Activated T-cell treated with anti-CD3 and anti-CD28 coated beads, Interleukin-2, amount 50 U/mL, for 72 hours (primary cell): Measurements from ENCODE around the gene GADL1. TPM values are rescaled to one million over a fixed set of nuclear protein-coding genes. Genes with fewer than 3 reads are reported as not detected.

Source experiments
- ATAC-seq, 2 donors: fragments of 150-1000 bp; cut with Tn5 transposase; replicated peaks in 1 of 2; 2 replicates each; pipeline ENCODE4 v1.10.0; 2021; ENCODE audit warnings: moderate library complexity in 2 of 2, mild to moderate bottlenecking in 1 of 2
- DNase-seq, 2 donors: peaks; one replicate each; pipeline ENCODE4 v3.0.0; 2021 to 2022; ENCODE audit warnings: mixed read lengths in 1 of 2
- H3K27ac Mint-ChIP-seq: one replicate; pipeline ENCODE4 v1.8.0; 2022; ENCODE audit warnings: mild to moderate bottlenecking, moderate library complexity, mixed read lengths
- H3K27me3 Mint-ChIP-seq: one replicate; pipeline ENCODE4 v1.8.0; 2022; ENCODE audit warnings: low read depth, mixed read lengths
- H3K36me3 Mint-ChIP-seq, 2 donors: one replicate each; pipeline ENCODE4 v1.8.0; 2022; ENCODE audit warnings: mixed read lengths in 2 of 2, mild to moderate bottlenecking in 1 of 2; ENCODE audit not compliant: insufficient read depth in 2 of 2
- H3K4me1 Mint-ChIP-seq: one replicate; pipeline ENCODE4 v1.8.0; 2022; ENCODE audit warnings: low read depth, mixed read lengths
- H3K4me3 Mint-ChIP-seq, 2 donors: one replicate each; pipeline ENCODE4 v1.8.0; 2022; ENCODE audit warnings: mild to moderate bottlenecking in 2 of 2, mixed read lengths in 2 of 2, moderate library complexity in 2 of 2
- H3K9me3 Mint-ChIP-seq, 2 donors: one replicate each; pipeline ENCODE4 v1.8.0; 2022; ENCODE audit warnings: mixed read lengths in 2 of 2
- total RNA-seq, 2 donors: library from RNA; stranded (reverse); gene quantifications; one replicate each; pipeline ENCODE4 v1.2.3, GENCODE V29; 2022

The GADL1 gene
- total RNA-seq, 2 donors from 2014 or later, result not detected

DNA sequence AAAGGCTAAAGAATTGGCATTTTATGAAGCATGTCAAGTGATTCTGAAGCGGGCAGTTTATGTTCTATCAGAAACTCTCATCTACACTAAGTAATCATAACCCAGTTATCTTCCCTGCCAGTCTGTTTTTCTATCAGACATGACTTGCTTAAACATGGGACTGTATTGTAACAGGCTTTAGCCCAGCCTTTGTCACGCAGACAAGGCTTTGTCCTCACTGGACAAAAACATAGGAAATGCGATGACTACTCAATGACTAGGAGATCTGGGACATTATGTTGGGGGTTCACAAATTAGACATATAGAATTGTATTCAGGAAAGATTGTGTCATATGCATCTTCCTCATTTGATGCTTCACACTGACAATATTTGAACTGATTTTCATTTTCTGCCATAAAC is 115.5 kb downstream of the GADL1 start:
- no peaks in the 10 kb centered on the region for H3K9me3 Mint-ChIP-seq
- peaks cover 26% of the 10 kb centered on the region for H3K27me3 Mint-ChIP-seq
- H3K4me3 Mint-ChIP-seq, result no peak overlapping the region
- H3K4me1 Mint-ChIP-seq, result no peaks in the 10 kb centered on the region
- DNase-seq, result no peak
- no peak overlapping the region for H3K27ac Mint-ChIP-seq
- H3K36me3 Mint-ChIP-seq, result no peaks in the 10 kb centered on the region
- ATAC-seq, result no peak

DNA sequence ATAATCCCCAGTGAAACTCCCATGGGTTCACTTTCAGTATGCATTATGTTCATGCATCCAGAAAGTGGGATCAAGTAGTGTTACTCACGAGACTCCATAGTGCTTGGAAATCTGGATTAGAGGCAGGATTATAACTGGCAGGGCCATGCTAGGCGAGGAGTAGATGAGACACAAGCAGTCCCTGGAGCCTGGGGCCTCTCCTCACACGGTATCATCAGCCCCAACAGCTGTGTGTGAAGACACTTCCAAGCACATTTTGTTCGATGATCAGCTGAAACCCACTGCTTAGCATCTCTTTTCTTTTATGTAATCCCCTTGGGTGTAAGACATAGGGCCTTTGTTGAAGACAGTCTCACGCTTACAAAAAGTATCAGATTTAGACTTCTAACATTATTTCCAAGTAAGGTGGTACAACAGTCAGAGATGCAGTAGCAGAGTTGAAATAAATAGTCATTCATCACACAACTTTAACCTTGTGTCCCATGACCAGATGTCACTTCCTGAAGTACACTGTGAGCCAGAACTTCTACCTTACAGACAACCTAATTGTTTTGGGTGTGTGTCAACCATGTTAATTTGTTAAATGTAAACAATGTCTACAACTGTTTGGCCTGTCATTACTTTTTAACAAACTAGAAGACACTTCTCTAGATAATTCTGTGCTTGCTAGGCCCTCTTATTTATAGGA is 116.9 kb downstream of the GADL1 start:
- H3K4me1 Mint-ChIP-seq, result no peaks in the 10 kb centered on the region
- DNase-seq (no peak), ATAC-seq (no peak)
- H3K27me3 Mint-ChIP-seq, result peaks cover 26% of the 10 kb centered on the region
- H3K36me3 Mint-ChIP-seq, result no peaks in the 10 kb centered on the region
- H3K9me3 Mint-ChIP-seq, result no peaks in the 10 kb centered on the region
- no peak overlapping the region for H3K27ac Mint-ChIP-seq
- H3K4me3 Mint-ChIP-seq, result no peak overlapping the region

DNA sequence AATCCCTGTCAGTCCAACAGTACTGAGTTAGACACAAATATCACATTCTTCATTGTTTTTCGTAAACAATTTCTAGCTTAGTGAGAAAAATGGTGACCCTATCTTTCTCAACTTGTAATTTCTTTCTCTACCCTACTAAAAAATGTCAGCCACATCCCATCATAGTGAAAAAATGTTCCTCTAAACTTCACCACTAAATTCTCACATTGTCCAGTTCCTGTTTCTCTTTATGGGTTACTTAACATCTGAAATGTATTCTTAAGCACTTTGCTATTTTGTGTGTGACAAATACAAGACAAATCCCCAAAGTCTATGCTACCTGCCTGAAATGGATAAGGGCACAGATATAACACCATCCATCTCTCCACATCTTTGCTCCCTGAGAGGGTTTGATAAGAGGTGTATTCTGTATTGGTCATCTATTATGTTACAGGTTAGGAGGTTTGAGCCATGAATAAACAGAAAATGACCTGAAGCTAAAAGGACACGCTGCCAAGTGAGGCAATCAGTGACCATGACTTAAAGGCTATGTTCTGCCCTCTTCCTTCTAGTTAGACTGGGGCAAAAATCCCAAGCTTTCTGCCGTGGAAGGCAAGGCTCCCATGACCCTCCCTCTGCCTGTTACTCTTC is 118.2 kb downstream of the GADL1 start:
- Mint-ChIP-seq H3K36me3 (no peaks in the 10 kb centered on the region), H3K4me3 (no peak overlapping the region), H3K27me3 (peaks cover 16% of the 10 kb centered on the region), H3K4me1 (no peaks in the 10 kb centered on the region), H3K27ac (no peak overlapping the region), H3K9me3 (no peaks in the 10 kb centered on the region)
- no peak for ATAC-seq
- DNase-seq, result no peak

DNA sequence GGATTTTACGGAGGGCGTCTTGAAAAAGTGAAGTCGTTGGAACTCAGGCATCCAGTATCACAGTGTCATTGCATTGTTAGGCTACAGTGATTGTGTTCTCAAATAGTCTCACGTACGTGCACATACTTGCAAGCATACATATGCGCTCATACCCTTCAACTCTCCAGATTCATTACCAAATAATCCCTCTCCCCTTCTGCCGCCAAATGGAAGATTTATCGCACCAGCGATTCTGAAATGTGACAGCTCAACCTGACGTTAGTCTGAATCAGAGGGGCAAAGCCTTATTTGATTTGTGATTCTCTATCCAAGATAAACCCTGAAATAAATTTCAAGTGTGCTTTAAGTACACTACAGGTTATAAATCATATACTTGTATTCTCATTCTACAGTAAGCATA is 119.4 kb downstream of the GADL1 start:
- Mint-ChIP-seq H3K4me1 (no peaks in the 10 kb centered on the region), H3K27ac (no peak overlapping the region), H3K36me3 (no peaks in the 10 kb centered on the region), H3K9me3 (no peaks in the 10 kb centered on the region), H3K27me3 (peaks cover 10% of the 10 kb centered on the region), H3K4me3 (no peak overlapping the region)
- ATAC-seq, result no peak
- DNase-seq, result no peak

DNA sequence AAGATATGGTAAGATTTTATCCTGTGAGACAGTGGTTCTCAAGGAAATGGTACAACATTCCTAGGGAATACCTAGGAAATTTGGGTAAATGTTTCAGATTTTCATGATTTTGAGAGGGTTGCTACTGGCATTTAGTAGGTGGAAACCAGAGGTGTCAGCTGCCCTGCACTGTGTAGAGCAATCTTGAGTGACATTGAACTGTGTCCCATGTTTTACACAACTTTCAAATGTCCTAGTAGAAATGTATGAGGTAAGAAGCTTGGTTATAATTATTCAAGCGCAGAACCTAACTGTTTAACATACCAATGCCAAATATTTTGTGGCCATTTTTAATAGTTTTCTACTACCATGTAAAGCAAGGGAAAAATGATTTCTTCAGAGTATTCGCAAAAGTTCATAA is 120.4 kb downstream of the GADL1 start:
- no peaks in the 10 kb centered on the region for H3K36me3 Mint-ChIP-seq
- peaks cover 9% of the 10 kb centered on the region for H3K27me3 Mint-ChIP-seq
- ATAC-seq (no peak), DNase-seq (no peak)
- H3K4me1 Mint-ChIP-seq, result no peaks in the 10 kb centered on the region
- no peaks in the 10 kb centered on the region for H3K9me3 Mint-ChIP-seq
- H3K27ac Mint-ChIP-seq, result no peak overlapping the region
- no peak overlapping the region for H3K4me3 Mint-ChIP-seq

DNA sequence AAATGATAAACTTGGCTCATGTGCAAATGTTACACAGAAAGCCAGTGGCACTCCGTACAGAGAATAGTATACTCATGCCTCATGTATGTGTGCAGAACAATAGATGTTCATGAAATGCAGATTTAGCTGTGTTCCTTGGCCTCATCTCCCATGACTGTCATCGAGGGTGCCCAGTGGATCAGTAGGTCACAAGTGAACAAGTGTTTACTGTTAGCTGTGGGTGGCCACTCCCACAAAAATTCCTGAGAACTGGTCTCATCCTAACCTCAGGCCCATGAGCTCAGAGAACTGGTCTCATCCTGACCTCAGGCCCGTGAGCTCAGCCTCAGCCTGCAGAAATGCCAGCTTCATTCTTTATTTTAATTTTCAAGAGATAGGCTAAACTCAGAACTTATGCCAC is 124.1 kb downstream of the GADL1 start:
- Mint-ChIP-seq H3K27me3 (peaks cover 8% of the 10 kb centered on the region), H3K36me3 (no peaks in the 10 kb centered on the region), H3K9me3 (no peaks in the 10 kb centered on the region), H3K4me3 (no peak overlapping the region), H3K4me1 (no peaks in the 10 kb centered on the region), H3K27ac (no peak overlapping the region)
- DNase-seq, result no peak
- ATAC-seq, result no peak

DNA sequence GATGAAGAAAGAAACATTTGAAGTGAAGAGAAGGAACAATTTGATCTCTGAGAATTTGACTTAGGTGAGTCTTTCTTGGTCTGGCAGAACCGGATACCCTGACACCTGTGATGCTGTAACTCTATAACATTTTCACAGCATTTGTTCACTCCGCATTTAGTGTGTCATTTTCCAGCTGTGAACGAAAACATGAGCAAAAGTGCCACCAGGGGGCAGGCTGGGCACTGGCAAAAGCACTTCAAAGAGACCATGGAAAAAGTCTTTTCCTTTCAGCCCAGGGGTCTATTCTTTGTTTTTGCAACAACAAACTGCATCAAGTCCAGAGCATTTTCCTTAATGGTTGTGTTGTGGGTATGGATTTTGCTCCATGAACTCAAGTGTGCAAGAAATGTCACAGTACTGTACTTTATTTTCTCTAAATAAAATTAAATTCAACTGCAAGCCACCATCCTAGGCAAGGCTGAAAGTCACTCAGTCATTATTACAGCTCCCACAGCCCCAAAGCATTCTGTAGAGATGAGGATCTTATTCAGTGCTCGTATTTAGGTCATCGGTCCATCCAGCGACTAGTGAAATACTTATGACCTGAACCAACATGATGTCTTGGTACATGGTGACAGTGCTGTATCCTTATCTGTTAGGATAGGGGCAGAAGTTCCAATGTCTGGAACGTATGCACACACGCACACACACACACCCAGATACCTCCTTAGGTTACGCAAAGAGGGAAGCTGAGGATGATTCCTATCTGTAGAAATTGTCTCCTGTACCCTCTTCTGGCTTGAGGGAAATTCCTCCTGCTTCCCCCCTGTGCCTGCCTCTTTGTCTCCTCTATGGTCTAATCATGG is 125.5 kb downstream of the GADL1 start:
- no peak overlapping the region for H3K4me3 Mint-ChIP-seq
- no peak overlapping the region for H3K27ac Mint-ChIP-seq
- peaks cover 8% of the 10 kb centered on the region for H3K27me3 Mint-ChIP-seq
- peak; percentile 72 to 76 for DNase-seq
- ATAC-seq, result peak in 1 of 2 donors; percentile 28
- H3K36me3 Mint-ChIP-seq, result no peaks in the 10 kb centered on the region
- no peaks in the 10 kb centered on the region for H3K9me3 Mint-ChIP-seq
- no peaks in the 10 kb centered on the region for H3K4me1 Mint-ChIP-seq

DNA sequence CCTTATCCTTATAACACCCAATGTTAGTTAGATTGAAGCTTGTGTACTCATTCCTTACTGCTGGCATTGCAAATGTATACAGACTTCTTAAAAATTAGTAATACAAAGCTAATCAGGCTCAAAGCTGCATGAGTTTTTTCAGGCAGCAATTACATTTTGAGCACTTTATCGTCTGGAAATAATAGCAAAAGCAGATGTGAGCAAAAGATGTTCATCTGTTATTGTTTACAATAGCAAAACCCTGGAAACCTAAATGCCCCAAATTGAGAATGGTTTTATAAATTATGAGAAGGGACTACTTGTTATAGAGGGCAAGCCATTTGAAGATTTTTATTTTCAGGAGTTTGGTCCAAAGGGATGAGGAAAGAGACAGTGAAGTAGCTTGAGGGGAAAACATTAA is 126.4 kb downstream of the GADL1 start:
- peaks cover 8% of the 10 kb centered on the region for H3K27me3 Mint-ChIP-seq

DNA sequence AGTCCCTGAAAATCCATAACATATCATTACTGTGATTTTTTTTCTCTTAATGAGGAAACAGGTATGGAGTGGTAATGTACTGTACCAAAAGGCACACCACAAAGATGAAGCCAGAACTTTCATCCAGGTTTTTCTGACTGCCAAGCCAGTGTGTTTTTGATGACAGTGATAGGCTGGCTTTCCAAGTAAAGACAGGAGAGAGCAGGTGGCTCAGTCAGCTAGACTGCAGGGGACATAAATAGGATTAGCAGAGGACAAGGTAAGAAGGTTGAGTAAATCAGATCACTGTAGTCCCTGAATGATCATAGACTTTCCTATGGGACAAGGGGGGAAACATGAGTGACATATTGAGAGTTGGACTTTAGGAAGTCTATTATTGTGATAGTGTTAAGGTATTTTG is 127.9 kb downstream of the GADL1 start:
- H3K27ac Mint-ChIP-seq, result no peak overlapping the region
- no peak for ATAC-seq
- H3K4me3 Mint-ChIP-seq, result no peak overlapping the region
- DNase-seq, result no peak
- peaks cover 8% of the 10 kb centered on the region for H3K27me3 Mint-ChIP-seq
- no peaks in the 10 kb centered on the region for H3K4me1 Mint-ChIP-seq
- H3K9me3 Mint-ChIP-seq, result no peaks in the 10 kb centered on the region
- no peaks in the 10 kb centered on the region for H3K36me3 Mint-ChIP-seq

More for the DNA sequence above, 126.4 kb downstream of the GADL1 start:
- H3K9me3 Mint-ChIP-seq, result no peaks in the 10 kb centered on the region
- no peak overlapping the region for H3K4me3 Mint-ChIP-seq
- no peak for DNase-seq
- no peak for ATAC-seq
- no peaks in the 10 kb centered on the region for H3K4me1 Mint-ChIP-seq
- no peaks in the 10 kb centered on the region for H3K36me3 Mint-ChIP-seq
- no peak overlapping the region for H3K27ac Mint-ChIP-seq

DNA sequence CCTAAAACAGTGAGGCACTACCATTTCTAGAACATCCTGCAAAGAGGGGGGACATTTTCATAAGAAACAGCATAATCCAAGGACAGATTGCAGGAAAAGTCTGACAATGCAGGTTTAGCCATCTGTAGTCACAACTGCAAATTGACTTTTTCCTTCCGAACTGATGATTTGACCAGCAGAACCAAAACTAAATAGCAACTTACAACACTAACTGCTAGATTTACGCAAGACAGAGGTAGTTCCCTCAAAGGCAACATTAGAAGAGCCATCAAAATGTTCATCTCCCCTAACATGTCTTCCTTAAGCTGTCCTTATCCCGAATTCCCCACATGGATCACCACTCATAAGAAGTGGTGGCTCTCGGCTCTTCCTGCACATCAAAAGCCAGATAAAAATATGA is 129.6 kb downstream of the GADL1 start:
- peaks cover 8% of the 10 kb centered on the region for H3K27me3 Mint-ChIP-seq
- ATAC-seq, result no peak

DNA sequence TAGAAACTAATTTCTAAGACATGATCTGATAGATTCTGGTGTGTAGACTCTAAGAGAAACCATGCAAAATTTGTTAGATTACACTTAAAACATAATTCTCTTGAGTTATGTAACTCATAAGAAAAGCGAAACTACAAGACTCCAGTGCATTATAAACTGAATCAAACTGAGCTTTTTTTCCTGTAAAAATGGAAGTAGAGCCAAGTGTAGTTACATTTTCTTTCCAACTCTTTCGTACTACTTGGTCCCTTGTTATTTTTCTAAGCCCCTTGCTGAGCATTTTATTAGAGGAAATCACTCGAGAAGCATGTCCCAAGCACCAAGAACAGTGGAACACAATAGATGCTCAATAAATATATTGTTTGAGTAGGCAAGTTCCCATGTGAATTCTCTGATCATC is 130.2 kb downstream of the GADL1 start:
- DNase-seq (no peak), ATAC-seq (no peak)
- Mint-ChIP-seq H3K4me1 (no peaks in the 10 kb centered on the region), H3K4me3 (no peak overlapping the region), H3K9me3 (no peaks in the 10 kb centered on the region), H3K36me3 (no peaks in the 10 kb centered on the region), H3K27ac (no peak overlapping the region), H3K27me3 (peaks cover 8% of the 10 kb centered on the region)

More for the DNA sequence above, 129.6 kb downstream of the GADL1 start:
- Mint-ChIP-seq H3K4me3 (no peak overlapping the region), H3K9me3 (no peaks in the 10 kb centered on the region), H3K4me1 (no peaks in the 10 kb centered on the region), H3K27ac (no peak overlapping the region), H3K36me3 (no peaks in the 10 kb centered on the region)
- no peak for DNase-seq

DNA sequence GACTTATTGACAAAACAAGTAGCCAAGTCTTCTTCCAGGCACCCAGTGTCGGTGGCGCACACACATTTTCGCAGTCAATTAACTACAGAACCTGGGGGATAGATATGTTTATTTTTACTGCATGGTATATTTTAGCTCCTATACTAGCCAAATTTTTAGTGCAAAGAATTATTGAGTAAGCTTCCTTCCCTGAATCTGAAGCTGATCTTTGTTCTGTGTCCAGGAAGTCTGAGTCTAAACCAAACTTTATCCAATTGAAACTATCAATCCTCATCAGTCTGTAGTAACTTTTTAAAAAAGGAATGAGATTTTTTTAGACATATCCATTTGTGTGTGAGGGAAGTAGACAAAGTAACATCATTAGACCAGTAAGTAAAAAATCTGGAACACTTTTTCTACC is 133.1 kb downstream of the GADL1 start:
- H3K9me3 Mint-ChIP-seq, result no peaks in the 10 kb centered on the region
- DNase-seq (no peak), ATAC-seq (no peak)
- H3K36me3 Mint-ChIP-seq, result no peaks in the 10 kb centered on the region
- H3K27me3 Mint-ChIP-seq, result no peaks in the 10 kb centered on the region
- H3K27ac Mint-ChIP-seq, result no peak overlapping the region
- no peak overlapping the region for H3K4me3 Mint-ChIP-seq
- H3K4me1 Mint-ChIP-seq, result no peaks in the 10 kb centered on the region

DNA sequence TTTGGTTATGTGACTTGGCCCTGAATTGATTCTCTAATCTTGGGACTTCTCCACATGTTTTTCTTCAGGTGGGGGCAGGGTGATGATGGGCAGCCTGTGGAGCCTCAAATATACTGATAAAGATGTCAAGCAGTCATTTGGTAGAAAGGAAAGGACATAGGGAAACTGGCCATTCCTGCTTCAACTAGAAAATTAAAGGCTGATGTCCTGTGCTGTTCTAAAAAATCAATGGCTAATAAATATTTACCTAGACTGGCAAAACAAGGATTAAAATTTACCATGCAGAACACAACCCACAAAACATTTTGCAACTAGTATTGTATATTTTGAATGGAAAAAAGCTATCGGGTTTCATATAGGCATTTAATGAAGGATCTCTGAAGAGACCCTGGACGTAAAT is 133.7 kb downstream of the GADL1 start:
- no peaks in the 10 kb centered on the region for H3K9me3 Mint-ChIP-seq
- H3K36me3 Mint-ChIP-seq, result no peaks in the 10 kb centered on the region
- ATAC-seq, result no peak
- no peak for DNase-seq
- no peaks in the 10 kb centered on the region for H3K27me3 Mint-ChIP-seq
- no peaks in the 10 kb centered on the region for H3K4me1 Mint-ChIP-seq
- H3K27ac Mint-ChIP-seq, result no peak overlapping the region
- H3K4me3 Mint-ChIP-seq, result no peak overlapping the region
